ENCODE data around the gene LUZP2. TPM values are rescaled to one million over a fixed set of nuclear protein-coding genes. Genes with fewer than 3 reads are reported as not detected.

Gene LUZP2
- polyA plus RNA-seq, 1 donor (not counting 4 experiments of a cell fraction or from before 2014, with no cell fraction given) = 0.08 TPM

GRCh38 chr11:24820541-24820940 lies 323.7 kb downstream of the LUZP2 start:
- Histone ChIP-seq H3K79me2 (ENCODE audit: control insufficient read depth, insufficient read depth, low read length) (no peaks in the 10 kb centered on the region), H3K36me3 (ENCODE audit: control insufficient read depth in 2 of 2, extremely low read depth in 1 of 2, insufficient read depth in 2 of 2, low read length in 2 of 2) (no peaks in the 10 kb centered on the region), H2AFZ (ENCODE audit: control insufficient read depth, low read length) (no peak overlapping the region), H3K27me3 (ENCODE audit: control insufficient read depth, extremely low read depth, insufficient read depth, low read length) (no peaks in the 10 kb centered on the region), H4K20me1 (ENCODE audit: control insufficient read depth, extremely low read depth, insufficient read depth, low read length) (no peaks in the 10 kb centered on the region), H3K4me3 (ENCODE audit: control insufficient read depth in 2 of 3, extremely low read depth in 1 of 3, insufficient read depth in 2 of 3, low read depth in 1 of 3, low read length in 3 of 3) (no peak overlapping the region), H3K9me3 (ENCODE audit: control insufficient read depth, low read depth, low read length) (no peaks in the 10 kb centered on the region), H3K4me2 (ENCODE audit: control insufficient read depth, extremely low read depth, insufficient read depth, low read depth, low read length) (no peak overlapping the region), H3K9me1 (ENCODE audit: control insufficient read depth, extremely low read depth, insufficient read depth, low read length) (no peaks in the 10 kb centered on the region), H3K27ac (ENCODE audit: control insufficient read depth, insufficient read depth, low read length) (no peak overlapping the region), H3K9ac (ENCODE audit: control insufficient read depth, extremely low read depth, insufficient read depth, low read length) (no peak overlapping the region), H3K4me1 (ENCODE audit: control insufficient read depth, extremely low read depth, insufficient read depth, low read length) (no peaks in the 10 kb centered on the region)
- TF ChIP-seq EZH2 (IDR thresholded peaks at IDR 0.05; ENCODE audit: low read length) (no peak), CTCF (optimal IDR thresholded peaks at IDR 0.05 in 1 of 3, IDR thresholded peaks at IDR 0.05 in 1 of 3, conservative IDR thresholded peaks at IDR 0.05 in 1 of 3; ENCODE audit: extremely low read depth in 1 of 3, insufficient read depth in 2 of 3, low read length in 3 of 3) (no peak)
- FAIRE-seq = no peak
- dilution Hi-C loops (cut with MboI; ENCODE audit: extremely low pct_ligation_motif_present, low sequenced_read_pairs) = no loop called here
- no peak for DNase-seq (ENCODE audit: low read depth, low spot score)

- no peaks in the 10 kb centered on the region for H3K27me3 ChIP-seq (ENCODE audit: control insufficient read depth, extremely low read depth, insufficient read depth, low read length)
- H3K9me1 ChIP-seq (ENCODE audit: control insufficient read depth, extremely low read depth, insufficient read depth, low read length) = no peaks in the 10 kb centered on the region
- no peak overlapping the region for H3K4me2 ChIP-seq (ENCODE audit: control insufficient read depth, extremely low read depth, insufficient read depth, low read depth, low read length)
- H3K4me1 ChIP-seq (ENCODE audit: control insufficient read depth, extremely low read depth, insufficient read depth, low read length) = no peaks in the 10 kb centered on the region
- TF ChIP-seq CTCF (optimal IDR thresholded peaks at IDR 0.05 in 1 of 3, IDR thresholded peaks at IDR 0.05 in 1 of 3, conservative IDR thresholded peaks at IDR 0.05 in 1 of 3; ENCODE audit: extremely low read depth in 1 of 3, insufficient read depth in 2 of 3, low read length in 3 of 3) = no peak
- TF ChIP-seq EZH2 (IDR thresholded peaks at IDR 0.05; ENCODE audit: low read length) = no peak
- dilution Hi-C loops (cut with MboI; ENCODE audit: extremely low pct_ligation_motif_present, low sequenced_read_pairs) = no loop called here
- H3K27ac ChIP-seq (ENCODE audit: control insufficient read depth, insufficient read depth, low read length) = no peak overlapping the region
- no peak overlapping the region for H3K9ac ChIP-seq (ENCODE audit: control insufficient read depth, extremely low read depth, insufficient read depth, low read length)
- DNase-seq (ENCODE audit: low read depth, low spot score) (no peak), FAIRE-seq (no peak)
- H2AFZ ChIP-seq (ENCODE audit: control insufficient read depth, low read length) = no peak overlapping the region
- no peaks in the 10 kb centered on the region for H3K79me2 ChIP-seq (ENCODE audit: control insufficient read depth, insufficient read depth, low read length)
- no peak overlapping the region for H3K4me3 ChIP-seq (ENCODE audit: control insufficient read depth in 2 of 3, extremely low read depth in 1 of 3, insufficient read depth in 2 of 3, low read depth in 1 of 3, low read length in 3 of 3)
- no peaks in the 10 kb centered on the region for H3K36me3 ChIP-seq (ENCODE audit: control insufficient read depth in 2 of 2, extremely low read depth in 1 of 2, insufficient read depth in 2 of 2, low read length in 2 of 2)
- no peaks in the 10 kb centered on the region for H3K9me3 ChIP-seq (ENCODE audit: control insufficient read depth, low read depth, low read length)
- no peaks in the 10 kb centered on the region for H4K20me1 ChIP-seq (ENCODE audit: control insufficient read depth, extremely low read depth, insufficient read depth, low read length)
Observed at GRCh38 chr11:24828938-24829605, 332.2 kb downstream of the LUZP2 start.
